Ishikawa (cell line): ENCODE results near the gene SRCIN1.
A peak's percentile ranks its signal among the peaks of the same experiment; 100 is the strongest.

ENCODE experiments used
- CEBPB ChIP-seq: IDR thresholded peaks from 2 replicates; pipeline ENCODE4 v1.6.1; 2012
- CREB1 ChIP-seq: IDR thresholded peaks from 2 replicates; pipeline ENCODE4 v1.6.1; 2012; ENCODE audit warnings: low read depth
- EGR1 ChIP-seq: IDR thresholded peaks from 2 replicates; pipeline ENCODE4 v1.6.1; 2012
- EP300 ChIP-seq: IDR thresholded peaks from 2 replicates; pipeline ENCODE4 v1.6.1; 2012; ENCODE audit warnings: borderline replicate concordance
- FOXM1 ChIP-seq: IDR thresholded peaks from 2 replicates; pipeline ENCODE4 v1.6.1; 2012; ENCODE audit warnings: low read depth, borderline replicate concordance
- MAX ChIP-seq: IDR thresholded peaks from 2 replicates; pipeline ENCODE4 v1.6.1; 2012
- NFIC ChIP-seq: IDR thresholded peaks from 2 replicates; pipeline ENCODE4 v1.6.1; 2012
- RAD21 ChIP-seq: IDR thresholded peaks from 2 replicates; pipeline ENCODE4 v1.6.1; 2012; ENCODE audit warnings: low read depth
- REST ChIP-seq: IDR thresholded peaks from 2 replicates; pipeline ENCODE4 v1.6.1; 2012; ENCODE audit warnings: low read depth, mild to moderate bottlenecking
- TAF1 ChIP-seq: IDR thresholded peaks from 2 replicates; pipeline ENCODE4 v1.6.1; 2012; ENCODE audit warnings: low read depth, mild to moderate bottlenecking
- TCF12 ChIP-seq: IDR thresholded peaks from 2 replicates; pipeline ENCODE4 v1.6.1; 2012; ENCODE audit warnings: low read depth
- TEAD4 ChIP-seq: IDR thresholded peaks from 2 replicates; pipeline ENCODE4 v1.6.1; 2012
- USF1 ChIP-seq: IDR thresholded peaks from 2 replicates; pipeline ENCODE4 v1.6.1; 2012
- YY1 ChIP-seq: IDR thresholded peaks from 2 replicates; pipeline ENCODE4 v1.6.1; 2012; ENCODE audit warnings: low read depth
- ZBTB7A ChIP-seq: IDR thresholded peaks from 2 replicates; pipeline ENCODE4 v1.6.1; 2012; ENCODE audit warnings: low read depth

SRCIN1 gene

GRCh38 chr17:38560503-38561318, 45.0 kb downstream of the SRCIN1 start:
- TF ChIP-seq YY1 (no peak), NFIC (no peak), CREB1 (no peak), CEBPB (no peak), MAX (no peak), REST (peak; percentile 91), TEAD4 (no peak), USF1 (no peak)

GRCh38 chr17:38559880-38560230, 45.9 kb downstream of the SRCIN1 start:
- TF ChIP-seq CREB1, result no peak

- TF ChIP-seq FOXM1, result no peak
- no peak; the same call in none of the 2 replicates for TF ChIP-seq ZBTB7A
- TF ChIP-seq YY1, result no peak
- TF ChIP-seq TAF1, result no peak
- TF ChIP-seq EGR1, result peak; percentile 83
- TF ChIP-seq RAD21, result no peak
- peak; percentile 82 for TF ChIP-seq MAX
- no peak for TF ChIP-seq EP300
- peak; percentile 100 for TF ChIP-seq CEBPB
- TF ChIP-seq CREB1, result no peak
- peak; percentile 54 for TF ChIP-seq REST
- TF ChIP-seq USF1, result no peak
- no peak for TF ChIP-seq TEAD4
- TF ChIP-seq TCF12, result peak; percentile 33; the same call in 1 of the 2 replicates
- no peak for TF ChIP-seq NFIC
Measured at GRCh38 chr17:38559051-38559879, 46.5 kb downstream of the SRCIN1 start.

- TF ChIP-seq YY1, result no peak
- no peak for TF ChIP-seq FOXM1
- TF ChIP-seq RAD21, result no peak
- no peak; the same call in 1 of the 2 replicates for TF ChIP-seq ZBTB7A
- no peak for TF ChIP-seq EP300
- no peak for TF ChIP-seq CREB1
- TF ChIP-seq USF1, result no peak
- TF ChIP-seq CEBPB, result no peak
- no peak for TF ChIP-seq MAX
- no peak for TF ChIP-seq TCF12
- TF ChIP-seq REST, result no peak
- no peak for TF ChIP-seq EGR1
- TF ChIP-seq TAF1, result no peak
- TF ChIP-seq TEAD4, result no peak
- no peak for TF ChIP-seq NFIC
Measured at GRCh38 chr17:38558728-38559050, 47.1 kb downstream of the SRCIN1 start.
